Measurements from ENCODE around the gene COPS7A. TPM values are rescaled to one million over a fixed set of nuclear protein-coding genes. Genes with fewer than 3 reads are reported as not detected.

The COPS7A gene
- total and polyA plus RNA-seq, 2 donors (not counting 1 experiment from before 2014, with no cell fraction given) = 79.1 to 114 TPM

DNA sequence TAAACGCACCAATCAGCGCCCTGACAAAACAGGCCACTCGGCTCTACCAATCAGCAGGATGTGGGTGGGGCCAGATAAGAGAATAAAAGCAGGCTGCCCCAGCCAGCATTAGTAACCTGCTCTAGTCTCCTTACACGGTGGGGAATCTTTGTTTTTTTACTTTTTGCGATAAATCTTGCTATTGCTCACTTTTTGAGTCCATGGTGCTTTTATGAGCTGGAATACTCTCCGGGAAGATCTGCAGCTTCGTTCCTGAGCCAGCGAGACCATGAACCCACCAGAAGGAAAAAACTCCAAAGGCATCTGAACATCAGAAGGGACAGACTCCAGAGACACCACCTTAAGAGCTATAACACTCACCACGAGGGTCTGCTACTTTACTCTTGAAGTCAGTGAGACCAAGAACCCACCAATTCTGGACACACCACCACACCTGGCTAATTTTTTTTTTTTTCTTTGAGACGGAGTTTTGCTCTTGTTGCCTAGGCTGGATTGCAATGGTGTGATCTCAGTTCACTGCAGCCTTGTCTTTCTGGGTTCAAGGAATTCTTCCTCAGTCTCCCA lies 6.9 kb upstream of the COPS7A start:
- no peak overlapping the region for H2AFZ ChIP-seq (ENCODE audit: low read length)
- no peak for DNase-seq (ENCODE audit: low read depth in 2 of 2)
- H3K4me1 ChIP-seq (ENCODE audit: control insufficient read depth, extremely low read depth, insufficient read depth, low read length) = no peaks in the 10 kb centered on the region
- H3K27ac ChIP-seq (ENCODE audit: insufficient read depth, low read length) = no peak overlapping the region
- H3K9me3 ChIP-seq (ENCODE audit: control insufficient read depth, insufficient read depth, low read depth, low read length) = no peaks in the 10 kb centered on the region
- no peaks in the 10 kb centered on the region for H3K79me2 ChIP-seq (ENCODE audit: control insufficient read depth, insufficient read depth, low read length)
- no peaks in the 10 kb centered on the region for H4K20me1 ChIP-seq (ENCODE audit: control insufficient read depth, extremely low read depth, insufficient read depth, low read length)
- no peak overlapping the region for H3K4me3 ChIP-seq (replicated peaks in 1 of 4; ENCODE audit: control extremely low read depth in 1 of 4, insufficient read depth in 1 of 4, low read depth in 3 of 4, low read length in 4 of 4)
- no peak overlapping the region for H3K9ac ChIP-seq (ENCODE audit: insufficient read depth, low read length)
- no peaks in the 10 kb centered on the region for H3K27me3 ChIP-seq (ENCODE audit: control insufficient read depth, insufficient read depth, low read length)
- no peaks in the 10 kb centered on the region for H3K36me3 ChIP-seq (ENCODE audit: control insufficient read depth, insufficient read depth, low read length)
- H3K4me2 ChIP-seq (ENCODE audit: extremely low read depth, insufficient read depth, low read length) = no peak overlapping the region
- TF ChIP-seq EZH2 (IDR thresholded peaks at IDR 0.05; ENCODE audit: low read length, missing control alignments) = no peak
- TF ChIP-seq, protein P1, sequence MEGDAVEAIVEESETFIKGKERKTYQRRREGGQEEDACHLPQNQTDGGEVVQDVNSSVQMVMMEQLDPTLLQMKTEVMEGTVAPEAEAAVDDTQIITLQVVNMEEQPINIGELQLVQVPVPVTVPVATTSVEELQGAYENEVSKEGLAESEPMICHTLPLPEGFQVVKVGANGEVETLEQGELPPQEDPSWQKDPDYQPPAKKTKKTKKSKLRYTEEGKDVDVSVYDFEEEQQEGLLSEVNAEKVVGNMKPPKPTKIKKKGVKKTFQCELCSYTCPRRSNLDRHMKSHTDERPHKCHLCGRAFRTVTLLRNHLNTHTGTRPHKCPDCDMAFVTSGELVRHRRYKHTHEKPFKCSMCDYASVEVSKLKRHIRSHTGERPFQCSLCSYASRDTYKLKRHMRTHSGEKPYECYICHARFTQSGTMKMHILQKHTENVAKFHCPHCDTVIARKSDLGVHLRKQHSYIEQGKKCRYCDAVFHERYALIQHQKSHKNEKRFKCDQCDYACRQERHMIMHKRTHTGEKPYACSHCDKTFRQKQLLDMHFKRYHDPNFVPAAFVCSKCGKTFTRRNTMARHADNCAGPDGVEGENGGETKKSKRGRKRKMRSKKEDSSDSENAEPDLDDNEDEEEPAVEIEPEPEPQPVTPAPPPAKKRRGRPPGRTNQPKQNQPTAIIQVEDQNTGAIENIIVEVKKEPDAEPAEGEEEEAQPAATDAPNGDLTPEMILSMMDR (conservative IDR thresholded peaks at IDR 0.05 in 1 of 2, IDR thresholded peaks at IDR 0.05 in 1 of 2; ENCODE audit: low read depth in 1 of 2, low read length in 2 of 2) = no peak

DNA sequence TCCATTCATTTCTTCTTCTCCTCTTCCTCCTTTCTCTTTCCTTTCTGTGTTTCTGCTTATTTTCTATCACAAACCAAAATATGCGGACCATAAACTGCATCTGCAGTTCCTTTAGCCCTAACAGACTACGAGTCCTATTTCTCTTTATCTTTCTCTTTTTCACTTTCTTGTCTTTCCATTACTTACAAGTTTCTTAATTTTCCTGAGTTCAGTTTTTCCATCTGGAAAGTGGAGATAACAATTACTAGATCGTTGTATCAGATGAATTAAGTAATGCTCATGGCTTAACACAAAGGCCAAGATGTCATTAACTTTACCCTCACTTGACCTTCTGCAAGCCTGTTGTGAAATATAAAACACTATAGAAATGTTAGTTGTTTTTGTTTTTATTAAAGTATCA lies 983 bp upstream of the COPS7A start:
- no peak for TF ChIP-seq EZH2 (IDR thresholded peaks at IDR 0.05; ENCODE audit: low read length, missing control alignments)
- TF ChIP-seq, protein P1 (conservative IDR thresholded peaks at IDR 0.05 in 1 of 2, IDR thresholded peaks at IDR 0.05 in 1 of 2; ENCODE audit: low read depth in 1 of 2, low read length in 2 of 2) = no peak
- no peak overlapping the region for H3K9ac ChIP-seq (ENCODE audit: insufficient read depth, low read length)
- H3K9me3 ChIP-seq (ENCODE audit: control insufficient read depth, insufficient read depth, low read depth, low read length) = no peaks in the 10 kb centered on the region
- no peak overlapping the region for H3K27ac ChIP-seq (ENCODE audit: insufficient read depth, low read length)
- H4K20me1 ChIP-seq (ENCODE audit: control insufficient read depth, extremely low read depth, insufficient read depth, low read length) = no peaks in the 10 kb centered on the region
- H2AFZ ChIP-seq (ENCODE audit: low read length) = no peak overlapping the region
- H3K79me2 ChIP-seq (ENCODE audit: control insufficient read depth, insufficient read depth, low read length) = peaks cover 7% of the 10 kb centered on the region
- H3K4me2 ChIP-seq (ENCODE audit: extremely low read depth, insufficient read depth, low read length) = no peak overlapping the region
- DNase-seq (ENCODE audit: low read depth in 2 of 2) = no peak
- no peaks in the 10 kb centered on the region for H3K27me3 ChIP-seq (ENCODE audit: control insufficient read depth, insufficient read depth, low read length)
- no peaks in the 10 kb centered on the region for H3K4me1 ChIP-seq (ENCODE audit: control insufficient read depth, extremely low read depth, insufficient read depth, low read length)
- H3K4me3 ChIP-seq (replicated peaks in 1 of 4; ENCODE audit: control extremely low read depth in 1 of 4, insufficient read depth in 1 of 4, low read depth in 3 of 4, low read length in 4 of 4) = no peak overlapping the region
- peaks cover 3% of the 10 kb centered on the region for H3K36me3 ChIP-seq (ENCODE audit: control insufficient read depth, insufficient read depth, low read length)

DNA sequence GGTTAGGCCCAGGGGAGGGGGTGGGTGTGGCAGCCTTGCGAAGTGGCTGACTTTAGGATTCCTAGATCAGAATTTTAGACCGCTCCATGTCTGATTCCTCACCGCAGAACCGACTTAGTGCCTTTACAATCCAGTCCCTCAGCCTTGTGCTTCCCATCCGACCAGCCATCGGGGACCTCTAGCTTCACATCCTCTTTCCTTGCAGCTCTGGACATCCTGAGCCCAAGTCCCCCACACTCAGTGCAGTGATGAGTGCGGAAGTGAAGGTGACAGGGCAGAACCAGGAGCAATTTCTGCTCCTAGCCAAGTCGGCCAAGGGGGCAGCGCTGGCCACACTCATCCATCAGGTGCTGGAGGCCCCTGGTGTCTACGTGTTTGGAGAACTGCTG lies 557 bp downstream of the COPS7A start:
- peak overlapping the region; percentile 95 for H3K27ac ChIP-seq (ENCODE audit: insufficient read depth, low read length)
- H4K20me1 ChIP-seq (ENCODE audit: control insufficient read depth, extremely low read depth, insufficient read depth, low read length) = no peaks in the 10 kb centered on the region
- peaks cover 7% of the 10 kb centered on the region for H3K79me2 ChIP-seq (ENCODE audit: control insufficient read depth, insufficient read depth, low read length)
- peak in 1 of 2 donors; percentile 20 for DNase-seq (ENCODE audit: low read depth in 2 of 2)
- peak overlapping the region; percentile 89 for H3K4me2 ChIP-seq (ENCODE audit: extremely low read depth, insufficient read depth, low read length)
- H3K9ac ChIP-seq (ENCODE audit: insufficient read depth, low read length) = peak overlapping the region; percentile 89
- TF ChIP-seq, protein P1 (conservative IDR thresholded peaks at IDR 0.05 in 1 of 2, IDR thresholded peaks at IDR 0.05 in 1 of 2; ENCODE audit: low read depth in 1 of 2, low read length in 2 of 2) = no peak
- no peak for TF ChIP-seq EZH2 (IDR thresholded peaks at IDR 0.05; ENCODE audit: low read length, missing control alignments)
- no peaks in the 10 kb centered on the region for H3K27me3 ChIP-seq (ENCODE audit: control insufficient read depth, insufficient read depth, low read length)
- no peaks in the 10 kb centered on the region for H3K4me1 ChIP-seq (ENCODE audit: control insufficient read depth, extremely low read depth, insufficient read depth, low read length)
- H3K4me3 ChIP-seq (replicated peaks in 1 of 4; ENCODE audit: control extremely low read depth in 1 of 4, insufficient read depth in 1 of 4, low read depth in 3 of 4, low read length in 4 of 4) = peak overlapping the region; percentile 40 to 85 (median 62)
- H3K9me3 ChIP-seq (ENCODE audit: control insufficient read depth, insufficient read depth, low read depth, low read length) = no peaks in the 10 kb centered on the region
- peaks cover 8% of the 10 kb centered on the region for H3K36me3 ChIP-seq (ENCODE audit: control insufficient read depth, insufficient read depth, low read length)
- peak overlapping the region; percentile 70 for H2AFZ ChIP-seq (ENCODE audit: low read length)
